ENCODE data around the gene TET2.

Gene TET2

DNA sequence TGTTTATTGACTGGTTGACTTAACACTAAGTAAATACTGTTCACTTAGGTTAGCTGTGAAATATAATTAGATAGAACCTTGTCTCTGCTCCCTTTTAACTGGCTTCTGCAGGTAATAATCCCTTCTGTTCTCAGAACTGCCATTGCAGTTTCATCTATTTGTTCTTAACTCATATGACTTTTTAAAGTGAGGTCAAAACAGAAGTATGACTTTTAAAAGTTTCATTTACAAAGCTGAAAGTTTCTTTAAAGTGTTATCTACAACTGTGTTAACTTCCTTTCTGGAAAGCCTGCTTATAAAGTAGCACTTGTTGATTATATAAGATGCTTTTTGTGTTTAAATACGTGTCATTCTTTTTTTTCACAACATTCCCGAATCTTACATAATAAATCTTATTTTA, 127.4 kb downstream of the TET2 start:
- no peak overlapping the region for H3K4me3 ChIP-seq (ENCODE audit: control insufficient read depth, low read depth, low read length)
- DNase-seq (ENCODE audit: low read depth): no peak
- TF ChIP-seq, protein P1, sequence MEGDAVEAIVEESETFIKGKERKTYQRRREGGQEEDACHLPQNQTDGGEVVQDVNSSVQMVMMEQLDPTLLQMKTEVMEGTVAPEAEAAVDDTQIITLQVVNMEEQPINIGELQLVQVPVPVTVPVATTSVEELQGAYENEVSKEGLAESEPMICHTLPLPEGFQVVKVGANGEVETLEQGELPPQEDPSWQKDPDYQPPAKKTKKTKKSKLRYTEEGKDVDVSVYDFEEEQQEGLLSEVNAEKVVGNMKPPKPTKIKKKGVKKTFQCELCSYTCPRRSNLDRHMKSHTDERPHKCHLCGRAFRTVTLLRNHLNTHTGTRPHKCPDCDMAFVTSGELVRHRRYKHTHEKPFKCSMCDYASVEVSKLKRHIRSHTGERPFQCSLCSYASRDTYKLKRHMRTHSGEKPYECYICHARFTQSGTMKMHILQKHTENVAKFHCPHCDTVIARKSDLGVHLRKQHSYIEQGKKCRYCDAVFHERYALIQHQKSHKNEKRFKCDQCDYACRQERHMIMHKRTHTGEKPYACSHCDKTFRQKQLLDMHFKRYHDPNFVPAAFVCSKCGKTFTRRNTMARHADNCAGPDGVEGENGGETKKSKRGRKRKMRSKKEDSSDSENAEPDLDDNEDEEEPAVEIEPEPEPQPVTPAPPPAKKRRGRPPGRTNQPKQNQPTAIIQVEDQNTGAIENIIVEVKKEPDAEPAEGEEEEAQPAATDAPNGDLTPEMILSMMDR (conservative IDR thresholded peaks at IDR 0.05; ENCODE audit: control insufficient read depth, insufficient read depth, low read depth, low read length): no peak

DNA sequence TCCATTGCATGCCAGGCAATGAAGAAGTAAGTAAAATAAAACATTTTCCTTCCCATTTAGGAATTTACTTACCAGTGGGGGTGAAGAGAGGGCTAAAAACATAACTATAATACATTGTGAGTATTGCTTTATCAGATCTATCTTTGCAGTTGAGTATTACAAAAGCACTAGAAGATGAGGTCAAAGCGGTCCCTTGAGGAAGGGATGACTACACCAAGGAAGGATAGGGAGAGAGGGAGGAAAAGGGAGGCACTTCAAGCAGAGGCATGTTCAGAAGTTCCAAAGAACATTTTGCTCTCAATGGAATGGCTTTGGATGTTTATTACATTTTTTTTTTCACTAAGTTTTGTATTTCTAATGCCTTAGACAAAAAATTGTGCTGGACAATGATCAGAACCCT, 127.8 kb downstream of the TET2 start:
- H3K4me3 ChIP-seq (ENCODE audit: control insufficient read depth, low read depth, low read length): no peak overlapping the region
- TF ChIP-seq, protein P1 (conservative IDR thresholded peaks at IDR 0.05; ENCODE audit: control insufficient read depth, insufficient read depth, low read depth, low read length): no peak
- DNase-seq (ENCODE audit: low read depth): peak; percentile 42

DNA sequence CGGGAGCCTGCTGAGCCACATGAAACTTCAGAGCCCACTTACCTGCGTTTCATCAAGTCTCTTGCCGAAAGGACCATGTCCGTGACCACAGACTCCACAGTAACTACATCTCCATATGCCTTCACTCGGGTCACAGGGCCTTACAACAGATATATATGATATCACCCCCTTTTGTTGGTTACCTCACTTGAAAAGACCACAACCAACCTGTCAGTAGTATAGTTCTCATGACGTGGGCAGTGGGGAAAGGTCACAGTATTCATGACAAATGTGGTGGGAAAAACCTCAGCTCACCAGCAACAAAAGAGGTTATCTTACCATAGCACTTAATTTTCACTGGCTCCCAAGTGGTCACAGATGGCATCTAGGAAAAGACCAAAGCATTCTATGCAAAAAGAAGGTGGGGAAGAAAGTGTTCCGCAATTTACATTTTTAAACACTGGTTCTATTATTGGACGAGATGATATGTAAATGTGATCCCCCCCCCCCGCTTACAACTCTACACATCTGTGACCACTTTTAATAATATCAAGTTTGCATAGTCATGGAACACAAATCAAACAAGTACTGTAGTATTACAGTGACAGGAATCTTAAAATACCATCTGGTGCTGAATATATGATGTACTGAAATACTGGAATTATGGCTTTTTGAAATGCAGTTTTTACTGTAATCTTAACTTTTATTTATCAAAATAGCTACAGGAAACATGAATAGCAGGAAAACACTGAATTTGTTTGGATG, 129.9 kb downstream of the TET2 start:
- TF ChIP-seq, protein P1 (conservative IDR thresholded peaks at IDR 0.05; ENCODE audit: control insufficient read depth, insufficient read depth, low read depth, low read length): no peak
- no peak for DNase-seq (ENCODE audit: low read depth)
- no peak overlapping the region for H3K4me3 ChIP-seq (ENCODE audit: control insufficient read depth, low read depth, low read length)

DNA sequence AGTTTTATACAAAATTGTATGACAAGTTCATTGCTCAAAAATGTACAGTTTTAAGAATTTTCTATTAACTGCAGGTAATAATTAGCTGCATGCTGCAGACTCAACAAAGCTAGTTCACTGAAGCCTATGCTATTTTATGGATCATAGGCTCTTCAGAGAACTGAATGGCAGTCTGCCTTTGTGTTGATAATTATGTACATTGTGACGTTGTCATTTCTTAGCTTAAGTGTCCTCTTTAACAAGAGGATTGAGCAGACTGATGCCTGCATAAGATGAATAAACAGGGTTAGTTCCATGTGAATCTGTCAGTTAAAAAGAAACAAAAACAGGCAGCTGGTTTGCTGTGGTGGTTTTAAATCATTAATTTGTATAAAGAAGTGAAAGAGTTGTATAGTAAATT, 131.0 kb downstream of the TET2 start:
- DNase-seq (ENCODE audit: low read depth): no peak
- TF ChIP-seq, protein P1 (conservative IDR thresholded peaks at IDR 0.05; ENCODE audit: control insufficient read depth, insufficient read depth, low read depth, low read length): no peak
- H3K4me3 ChIP-seq (ENCODE audit: control insufficient read depth, low read depth, low read length): no peak overlapping the region

DNA sequence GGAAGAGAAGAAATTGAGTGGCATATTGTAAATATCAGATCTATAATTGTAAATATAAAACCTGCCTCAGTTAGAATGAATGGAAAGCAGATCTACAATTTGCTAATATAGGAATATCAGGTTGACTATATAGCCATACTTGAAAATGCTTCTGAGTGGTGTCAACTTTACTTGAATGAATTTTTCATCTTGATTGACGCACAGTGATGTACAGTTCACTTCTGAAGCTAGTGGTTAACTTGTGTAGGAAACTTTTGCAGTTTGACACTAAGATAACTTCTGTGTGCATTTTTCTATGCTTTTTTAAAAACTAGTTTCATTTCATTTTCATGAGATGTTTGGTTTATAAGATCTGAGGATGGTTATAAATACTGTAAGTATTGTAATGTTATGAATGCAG, 132.6 kb downstream of the TET2 start:
- TF ChIP-seq, protein P1 (conservative IDR thresholded peaks at IDR 0.05; ENCODE audit: control insufficient read depth, insufficient read depth, low read depth, low read length): no peak
- H3K4me3 ChIP-seq (ENCODE audit: control insufficient read depth, low read depth, low read length): no peak overlapping the region
- no peak for DNase-seq (ENCODE audit: low read depth)

DNA sequence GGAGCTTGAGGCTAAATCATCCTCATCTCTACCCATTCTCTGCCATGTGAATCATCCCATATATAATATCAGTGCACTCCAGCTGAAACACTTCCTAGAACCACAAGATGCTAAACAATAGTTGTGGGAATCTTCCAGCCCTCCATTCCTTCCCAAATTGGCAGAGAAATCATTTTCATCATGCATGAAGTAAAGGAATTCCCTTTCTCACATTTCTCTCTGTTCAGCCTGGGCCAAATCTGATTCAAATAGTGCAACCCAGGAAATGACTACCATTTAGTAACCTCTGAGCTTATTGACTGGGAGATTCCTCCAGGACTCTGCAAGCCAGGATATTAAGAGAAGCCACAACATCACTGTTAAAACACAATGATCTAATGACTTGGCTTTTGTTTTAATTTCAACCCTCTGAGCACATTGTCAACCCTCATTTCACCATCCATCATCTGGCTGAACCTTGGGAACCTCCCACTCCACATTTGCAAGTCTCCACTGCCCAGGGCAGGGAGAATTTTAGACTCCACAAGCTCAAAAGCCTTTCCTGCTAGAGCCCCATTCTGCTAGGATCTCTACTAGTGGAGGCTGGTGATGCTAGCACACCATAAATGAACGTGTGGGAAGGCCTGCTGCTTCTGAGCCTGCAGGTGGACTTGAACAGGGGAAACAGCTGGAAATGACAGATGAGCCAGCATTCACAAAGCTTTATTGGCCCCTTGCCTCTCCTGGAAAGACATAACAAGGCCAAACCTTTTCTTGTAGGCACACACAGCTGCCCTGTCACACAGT, 133.9 kb downstream of the TET2 start:
- TF ChIP-seq, protein P1 (conservative IDR thresholded peaks at IDR 0.05; ENCODE audit: control insufficient read depth, insufficient read depth, low read depth, low read length): no peak
- H3K4me3 ChIP-seq (ENCODE audit: control insufficient read depth, low read depth, low read length): no peak overlapping the region
- DNase-seq (ENCODE audit: low read depth): peak; percentile 97

All from fibroblast of mammary gland (primary cell).